DOHH2 (cell line): ENCODE results near the gene CD1C.

Source experiments
- H3F3A ChIP-seq: fragments of 200-600 bp; sonication (generic), shearing (Covaris generic); 2 replicates; pipeline ENCODE4 v1.6.0; 2016; ENCODE audit warnings: antibody characterized with exemption, mild to moderate bottlenecking; ENCODE audit not compliant: control insufficient read depth, insufficient read depth
- H3K27ac ChIP-seq: fragments of 200-600 bp; sonication (generic); 2 replicates; pipeline ENCODE4 v1.5.1; 2014; ENCODE audit warnings: low read depth, mild to moderate bottlenecking, low read length, moderate library complexity
- H3K27me3 ChIP-seq: fragments of 200-600 bp; sonication (generic); 2 replicates; pipeline ENCODE4 v1.6.1; 2014; ENCODE audit warnings: mild to moderate bottlenecking, low read length, mixed read lengths; ENCODE audit not compliant: control insufficient read depth
- H3K36me3 ChIP-seq: fragments of 200-600 bp; sonication (generic); 2 replicates; pipeline ENCODE4 v1.6.1; 2014; ENCODE audit warnings: mild to moderate bottlenecking, low read length, moderate library complexity, mixed read lengths; ENCODE audit not compliant: control insufficient read depth
- H3K4me1 ChIP-seq: fragments of 200-600 bp; sonication (generic); 2 replicates; pipeline ENCODE4 v1.6.1; 2014; ENCODE audit warnings: mild to moderate bottlenecking, low read length, mixed read lengths; ENCODE audit not compliant: control insufficient read depth
- H3K4me2 ChIP-seq: fragments of 200-600 bp; sonication (generic); 2 replicates; pipeline ENCODE4 v1.6.0; 2014; ENCODE audit warnings: mild to moderate bottlenecking, low read length, moderate library complexity
- H3K4me3 ChIP-seq: fragments of 200-600 bp; sonication (generic); 2 replicates; pipeline ENCODE4 v1.5.1; 2014; ENCODE audit warnings: mild to moderate bottlenecking, low read length, mixed read lengths
- H3K79me2 ChIP-seq: fragments of 200-600 bp; sonication (generic); 2 replicates; pipeline ENCODE4 v1.6.1; 2014; ENCODE audit warnings: mild to moderate bottlenecking, low read length, mixed read lengths; ENCODE audit not compliant: control insufficient read depth
- H3K9me2 ChIP-seq: fragments of 200-600 bp; sonication (generic); replicated peaks from 2 replicates; pipeline ENCODE4 v1.6.1; 2014; ENCODE audit warnings: mild to moderate bottlenecking, low read length, mixed read lengths; ENCODE audit not compliant: control insufficient read depth
- H3K9me3 ChIP-seq: fragments of 200-600 bp; sonication (generic); 2 replicates; pipeline ENCODE4 v1.6.1; 2014; ENCODE audit warnings: antibody characterized with exemption, low read length, mixed read lengths; ENCODE audit not compliant: control insufficient read depth, insufficient read depth
- H4K20me1 ChIP-seq: fragments of 200-600 bp; sonication (generic); 2 replicates; pipeline ENCODE4 v1.6.0; 2014; ENCODE audit warnings: low read depth, mild to moderate bottlenecking, antibody characterized with exemption, low read length, moderate library complexity; ENCODE audit not compliant: control insufficient read depth, insufficient read depth
- EZH2phosphoT487 ChIP-seq: fragments of 200-600 bp; sonication (generic); IDR thresholded peaks from 2 replicates; pipeline ENCODE4 v1.6.1; 2017; ENCODE audit warnings: borderline replicate concordance, mild to moderate bottlenecking, antibody characterized with exemption, low read length, moderate library complexity, mixed read lengths
- TF ChIP-seq, protein P1 (sequence below): fragments of 200-600 bp; sonication (generic); IDR thresholded peaks from one replicate; pipeline ENCODE4 v1.5.1; 2014; ENCODE audit warnings: antibody characterized with exemption, mild to moderate bottlenecking, low read depth, low read length; ENCODE audit not compliant: poor library complexity, severe bottlenecking

The CD1C gene

DNA sequence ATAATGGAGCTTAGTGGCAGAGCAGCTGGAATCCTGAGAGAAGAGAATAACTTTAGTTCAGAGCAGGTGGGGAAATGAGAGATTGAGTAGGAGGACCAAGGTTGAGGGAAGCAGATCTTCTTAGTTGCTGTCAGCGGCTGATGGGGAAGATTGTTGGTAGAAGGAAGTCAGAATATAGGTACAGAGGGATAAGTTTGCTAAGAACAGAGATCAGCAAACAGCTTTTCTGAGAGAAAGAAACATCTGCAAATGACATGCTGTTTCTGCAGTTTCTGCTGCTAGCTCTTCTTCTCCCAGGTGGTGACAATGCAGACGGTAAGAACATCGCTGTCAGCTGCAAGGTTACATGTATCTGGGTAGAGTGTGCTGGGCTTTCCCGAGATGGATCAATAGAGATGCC, at the start of gene CD1C:
TSS of gene CD1C (plus strand) at position 113 of the 400 bp plus-strand sequence. CDS start at position 255, 142 bp downstream.
- Histone ChIP-seq H3K4me3 (peak within 1 kb of the TSS; percentile 45), H3K9me2 (no peaks in the 10 kb centered on the region), H3K27me3 (no peaks in the 10 kb centered on the region), H3K36me3 (no peaks in the 10 kb centered on the region), H3K4me2 (peak within 1 kb of the TSS; percentile 58), H3K79me2 (no peaks in the 10 kb centered on the region), H3K4me1 (peaks cover 72% of the 10 kb centered on the region), H4K20me1 (no peaks in the 10 kb centered on the region), H3F3A (peaks cover 31% of the 10 kb centered on the region), H3K9me3 (no peaks in the 10 kb centered on the region), H3K27ac (peak within 1 kb of the TSS; percentile 34)
- TF ChIP-seq, protein P1, sequence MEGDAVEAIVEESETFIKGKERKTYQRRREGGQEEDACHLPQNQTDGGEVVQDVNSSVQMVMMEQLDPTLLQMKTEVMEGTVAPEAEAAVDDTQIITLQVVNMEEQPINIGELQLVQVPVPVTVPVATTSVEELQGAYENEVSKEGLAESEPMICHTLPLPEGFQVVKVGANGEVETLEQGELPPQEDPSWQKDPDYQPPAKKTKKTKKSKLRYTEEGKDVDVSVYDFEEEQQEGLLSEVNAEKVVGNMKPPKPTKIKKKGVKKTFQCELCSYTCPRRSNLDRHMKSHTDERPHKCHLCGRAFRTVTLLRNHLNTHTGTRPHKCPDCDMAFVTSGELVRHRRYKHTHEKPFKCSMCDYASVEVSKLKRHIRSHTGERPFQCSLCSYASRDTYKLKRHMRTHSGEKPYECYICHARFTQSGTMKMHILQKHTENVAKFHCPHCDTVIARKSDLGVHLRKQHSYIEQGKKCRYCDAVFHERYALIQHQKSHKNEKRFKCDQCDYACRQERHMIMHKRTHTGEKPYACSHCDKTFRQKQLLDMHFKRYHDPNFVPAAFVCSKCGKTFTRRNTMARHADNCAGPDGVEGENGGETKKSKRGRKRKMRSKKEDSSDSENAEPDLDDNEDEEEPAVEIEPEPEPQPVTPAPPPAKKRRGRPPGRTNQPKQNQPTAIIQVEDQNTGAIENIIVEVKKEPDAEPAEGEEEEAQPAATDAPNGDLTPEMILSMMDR: no peak
- TF ChIP-seq EZH2phosphoT487: no peak

DNA sequence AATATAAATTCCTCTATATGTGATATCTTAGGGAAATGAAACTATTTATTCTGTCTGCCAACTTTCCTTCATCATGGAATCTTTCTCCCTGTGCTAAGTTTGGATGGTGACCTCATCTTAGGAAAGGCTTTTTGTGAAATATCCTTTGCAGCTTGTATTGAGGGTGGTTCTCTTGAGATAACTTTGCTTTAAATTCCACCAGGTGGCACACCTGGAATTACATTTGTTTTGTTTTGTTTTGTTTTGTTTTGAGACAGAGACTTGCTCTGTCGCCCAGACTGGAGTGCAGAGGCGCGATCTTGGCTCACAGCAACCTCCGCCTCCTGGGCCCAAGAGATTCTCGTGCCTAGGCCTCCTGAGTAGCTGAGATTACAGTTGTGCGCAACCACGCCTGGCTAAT, 43.1 kb upstream of the CD1C start:
- Histone ChIP-seq H3F3A (no peaks in the 10 kb centered on the region; the same call in 1 of the 2 replicates), H3K9me3 (no peaks in the 10 kb centered on the region), H3K36me3 (no peaks in the 10 kb centered on the region), H3K4me3 (no peak overlapping the region), H3K27me3 (peaks cover 14% of the 10 kb centered on the region), H3K4me1 (peaks cover 26% of the 10 kb centered on the region), H3K27ac (no peak overlapping the region), H3K9me2 (no peaks in the 10 kb centered on the region), H3K4me2 (peak overlapping the region; percentile 18; the same call in 1 of the 2 replicates), H3K79me2 (no peaks in the 10 kb centered on the region), H4K20me1 (no peaks in the 10 kb centered on the region)
- TF ChIP-seq EZH2phosphoT487: no peak
- TF ChIP-seq, protein P1: peak; percentile 58

DNA sequence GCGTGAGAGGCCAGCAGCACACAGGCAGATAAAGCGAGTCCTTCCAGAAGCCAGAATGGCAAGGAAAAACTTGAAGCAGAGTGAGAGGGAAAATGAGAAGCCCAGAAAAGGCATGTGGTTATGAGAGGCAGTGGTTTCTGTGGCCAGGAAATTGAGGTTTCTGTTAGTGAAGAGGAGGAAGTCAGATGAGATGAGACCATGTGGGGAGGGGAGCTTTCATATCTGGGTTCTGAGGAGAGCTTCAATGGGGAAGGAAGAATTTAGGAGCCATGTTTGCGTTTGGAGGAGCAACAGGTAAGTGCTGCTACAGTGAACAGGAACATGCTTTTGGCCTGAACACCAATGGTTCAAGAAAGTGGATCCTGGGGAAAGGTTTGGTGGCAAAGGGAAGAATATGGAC, 41.6 kb upstream of the CD1C start:
- Histone ChIP-seq H3K27ac (no peak overlapping the region), H3K4me3 (peak overlapping the region; percentile 45), H3K4me1 (peaks cover 26% of the 10 kb centered on the region), H3K9me2 (no peaks in the 10 kb centered on the region), H3F3A (no peaks in the 10 kb centered on the region; the same call in 1 of the 2 replicates), H3K4me2 (peak overlapping the region; percentile 58), H3K27me3 (peaks cover 14% of the 10 kb centered on the region), H3K79me2 (no peaks in the 10 kb centered on the region), H3K9me3 (no peaks in the 10 kb centered on the region), H3K36me3 (no peaks in the 10 kb centered on the region), H4K20me1 (no peaks in the 10 kb centered on the region)
- TF ChIP-seq, protein P1: no peak
- TF ChIP-seq EZH2phosphoT487: no peak
